Keratinocyte (primary cell): ENCODE results near the gene BAIAP2L2. TPM values are rescaled to one million over a fixed set of nuclear protein-coding genes. Genes with fewer than 3 reads are reported as not detected.
"Not testable (repeated sequence)": the region's sequence is repeated elsewhere in the genome, so short reads cannot be mapped to it uniquely, and the experiment has no call there.

Source experiments
- DNase-seq: peaks from one replicate; pipeline ENCODE4 v3.0.0-alpha.2; 2011; ENCODE audit warnings: low read depth, missing footprints, low spot score
- FAIRE-seq: peaks from 2 replicates; lab custom pipeline; 2011; peaks lifted over from hg19 to GRCh38; lab: Jason Lieb, UNC
- H2AFZ ChIP-seq: 2 replicates; pipeline ENCODE4 v1.6.0; 2012; ENCODE audit warnings: low read length, control low read depth, inconsistent platforms; ENCODE audit not compliant: control insufficient read depth
- H3K27ac ChIP-seq: 2 replicates; pipeline ENCODE4 v1.5.1; 2011; ENCODE audit warnings: low read length; ENCODE audit not compliant: control insufficient read depth, insufficient read depth
- H3K27me3 ChIP-seq: 3 replicates; pipeline ENCODE4 v1.6.0; 2011; ENCODE audit warnings: low read length; ENCODE audit not compliant: control insufficient read depth, insufficient read depth; ENCODE audit errors: extremely low read depth
- H3K36me3 ChIP-seq, 2 experiments: 2 replicates in 1 of 2; 3 replicates in 1 of 2; pipeline ENCODE4 v1.5.1; 2011; ENCODE audit warnings: low read length in 2 of 2, mild to moderate bottlenecking in 1 of 2; ENCODE audit not compliant: control insufficient read depth in 2 of 2, insufficient read depth in 2 of 2; ENCODE audit errors: extremely low read depth in 1 of 2
- H3K4me1 ChIP-seq: 3 replicates; pipeline ENCODE4 v1.5.1; 2011; ENCODE audit warnings: low read length; ENCODE audit not compliant: control insufficient read depth, insufficient read depth; ENCODE audit errors: extremely low read depth
- H3K4me2 ChIP-seq: 3 replicates; pipeline ENCODE4 v1.6.0; 2011; ENCODE audit warnings: low read depth, low read length; ENCODE audit not compliant: control insufficient read depth, insufficient read depth; ENCODE audit errors: extremely low read depth
- H3K4me3 ChIP-seq, 3 experiments: fragments of 200-600 bp in 1 of 3; sonication (generic) in 1 of 3; 2 replicates in 2 of 3; 3 replicates in 1 of 3; pipeline ENCODE4 v1.5.1; 2011 to 2016; ENCODE audit warnings: low read length in 3 of 3, mild to moderate bottlenecking in 3 of 3, control low read depth in 2 of 3, inconsistent platforms in 1 of 3, low read depth in 1 of 3, mixed read lengths in 1 of 3, mixed run types in 1 of 3, moderate library complexity in 1 of 3; ENCODE audit not compliant: control insufficient read depth in 2 of 3, insufficient read depth in 2 of 3; ENCODE audit errors: extremely low read depth in 1 of 3
- H3K79me2 ChIP-seq: 2 replicates; pipeline ENCODE4 v1.6.0; 2012; ENCODE audit warnings: low read length; ENCODE audit not compliant: control insufficient read depth, insufficient read depth
- H3K9ac ChIP-seq: 3 replicates; pipeline ENCODE4 v1.6.0; 2011; ENCODE audit warnings: low read length; ENCODE audit not compliant: control insufficient read depth, insufficient read depth; ENCODE audit errors: extremely low read depth
- H3K9me1 ChIP-seq: 3 replicates; pipeline ENCODE4 v1.6.0; 2011; ENCODE audit warnings: low read length; ENCODE audit not compliant: control insufficient read depth, insufficient read depth; ENCODE audit errors: extremely low read depth
- H3K9me3 ChIP-seq: 2 replicates; pipeline ENCODE4 v1.5.1; 2012; ENCODE audit warnings: low read depth, low read length; ENCODE audit not compliant: control insufficient read depth
- H4K20me1 ChIP-seq: 3 replicates; pipeline ENCODE4 v1.6.0; 2011; ENCODE audit warnings: low read length; ENCODE audit not compliant: control insufficient read depth, insufficient read depth; ENCODE audit errors: extremely low read depth
- EZH2 ChIP-seq: IDR thresholded peaks from one replicate; pipeline ENCODE4 v1.6.1; 2012; ENCODE audit warnings: inconsistent platforms, mild to moderate bottlenecking, low read length, moderate library complexity
- dilution Hi-C: fragments of 300-500 bp; cut with MboI; formaldehyde crosslinking; loops from one replicate; pipeline ENCODE4 v1.7.0; 2020; ENCODE audit warnings: low sequenced_read_pairs; ENCODE audit not compliant: extremely low pct_ligation_motif_present
- polyA plus RNA-seq, 5 experiments: library from polyadenylated mRNA; depleted of rRNA in 3 of 5; stranded (reverse) in 3 of 5; stranded (forward) in 1 of 5; unstranded in 1 of 5; fragments of >200 nt; gene quantifications; 1 replicate in 1 of 5; 2 replicates in 3 of 5; 3 replicates in 1 of 5; pipeline versions ENCODE4 v1.2.1 to v1.2.3, GENCODE V29; 2011 to 2012; ENCODE audit warnings: missing spikeins in 2 of 5, low read depth in 1 of 5, low replicate concordance in 1 of 5
- TF ChIP-seq, protein P1 (sequence below), 3 experiments: IDR thresholded peaks in 1 of 3; conservative IDR thresholded peaks in 1 of 3; optimal IDR thresholded peaks in 1 of 3; 2 replicates in 2 of 3; 3 replicates in 1 of 3; pipeline versions ENCODE3 to v1.5.1; 2011; ENCODE audit warnings: low read length in 3 of 3, mild to moderate bottlenecking in 3 of 3, moderate library complexity in 2 of 3, control low read depth in 1 of 3, inconsistent platforms in 1 of 3; ENCODE audit not compliant: insufficient read depth in 2 of 3; ENCODE audit errors: extremely low read depth in 1 of 3

Gene BAIAP2L2
- polyA plus RNA-seq, 1 donor (not counting 4 experiments of a cell fraction or from before 2014, with no cell fraction given): 2.3 TPM

DNA sequence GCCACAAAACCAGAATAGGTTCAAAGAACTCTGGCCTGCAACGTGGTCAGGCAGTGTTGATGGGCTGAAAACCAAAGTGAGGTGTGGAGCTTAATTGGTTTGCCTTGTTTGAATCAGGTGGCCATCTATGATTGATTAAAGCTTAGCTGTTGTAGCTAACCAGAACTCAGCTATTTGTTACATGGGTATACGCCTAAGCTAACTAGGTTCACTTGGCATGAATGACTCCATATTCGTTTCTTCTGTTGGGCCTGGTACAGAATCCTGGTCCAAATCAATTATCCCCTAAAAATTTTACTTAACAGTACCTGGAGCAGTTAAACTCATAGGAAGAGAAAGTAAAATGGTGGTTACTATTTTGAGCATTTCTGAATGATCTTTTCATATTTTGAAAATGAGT, 7.7 kb upstream of the BAIAP2L2 start:
- H3K79me2 ChIP-seq: no peaks in the 10 kb centered on the region
- no peak overlapping the region for H2AFZ ChIP-seq
- no peaks in the 10 kb centered on the region for H3K9me3 ChIP-seq
- H3K4me1 ChIP-seq: peaks cover 17% of the 10 kb centered on the region
- H3K4me3 ChIP-seq: no peak overlapping the region
- no peak overlapping the region for H3K27ac ChIP-seq
- TF ChIP-seq, protein P1, sequence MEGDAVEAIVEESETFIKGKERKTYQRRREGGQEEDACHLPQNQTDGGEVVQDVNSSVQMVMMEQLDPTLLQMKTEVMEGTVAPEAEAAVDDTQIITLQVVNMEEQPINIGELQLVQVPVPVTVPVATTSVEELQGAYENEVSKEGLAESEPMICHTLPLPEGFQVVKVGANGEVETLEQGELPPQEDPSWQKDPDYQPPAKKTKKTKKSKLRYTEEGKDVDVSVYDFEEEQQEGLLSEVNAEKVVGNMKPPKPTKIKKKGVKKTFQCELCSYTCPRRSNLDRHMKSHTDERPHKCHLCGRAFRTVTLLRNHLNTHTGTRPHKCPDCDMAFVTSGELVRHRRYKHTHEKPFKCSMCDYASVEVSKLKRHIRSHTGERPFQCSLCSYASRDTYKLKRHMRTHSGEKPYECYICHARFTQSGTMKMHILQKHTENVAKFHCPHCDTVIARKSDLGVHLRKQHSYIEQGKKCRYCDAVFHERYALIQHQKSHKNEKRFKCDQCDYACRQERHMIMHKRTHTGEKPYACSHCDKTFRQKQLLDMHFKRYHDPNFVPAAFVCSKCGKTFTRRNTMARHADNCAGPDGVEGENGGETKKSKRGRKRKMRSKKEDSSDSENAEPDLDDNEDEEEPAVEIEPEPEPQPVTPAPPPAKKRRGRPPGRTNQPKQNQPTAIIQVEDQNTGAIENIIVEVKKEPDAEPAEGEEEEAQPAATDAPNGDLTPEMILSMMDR (optimal IDR thresholded peaks at IDR 0.05 in 1 of 3, IDR thresholded peaks at IDR 0.05 in 1 of 3, conservative IDR thresholded peaks at IDR 0.05 in 1 of 3; ENCODE audit: extremely low read depth in 1 of 3, insufficient read depth in 2 of 3, low read length in 3 of 3): no peak
- no peak for TF ChIP-seq EZH2
- H3K9ac ChIP-seq: no peak overlapping the region
- peak; percentile 59 for FAIRE-seq
- H3K4me2 ChIP-seq: no peak overlapping the region
- dilution Hi-C loops: no loop called here
- no peaks in the 10 kb centered on the region for H3K9me1 ChIP-seq
- no peaks in the 10 kb centered on the region for H4K20me1 ChIP-seq
- peaks cover 0 to 1% of the 10 kb centered on the region in 2 experiments for H3K36me3 ChIP-seq
- DNase-seq: no peak
- no peaks in the 10 kb centered on the region for H3K27me3 ChIP-seq

- H3K27ac ChIP-seq, H3K9me1 ChIP-seq, H3K4me2 ChIP-seq, H3K9ac ChIP-seq, H3K79me2 ChIP-seq, H4K20me1 ChIP-seq, H2AFZ ChIP-seq, dilution Hi-C loops, FAIRE-seq, H3K9me3 ChIP-seq, H3K27me3 ChIP-seq, DNase-seq, H3K36me3 ChIP-seq, H3K4me3 ChIP-seq: not testable (repeated sequence)
- H3K4me1 ChIP-seq: peaks cover 21% of the 10 kb centered on the region
Observed at GRCh38 chr22:38117556-38117955, 7.1 kb upstream of the BAIAP2L2 start.
